Right forelimb (tissue), 1 donor: ENCODE results near the gene MLKL.
"Not testable (repeated sequence)": the region's sequence is repeated elsewhere in the genome, so short reads cannot be mapped to it uniquely, and the experiment has no call there.

Experiments used
- DNase-seq: peaks from one replicate; pipeline ENCODE4 v3.0.0-alpha.2; 2018

The MLKL gene

GRCh38 chr16:74695450-74696422 lies 4.9 kb downstream of the MLKL start:
- DNase-seq = peak; percentile 65

GRCh38 chr16:74691093-74691855 lies 9.4 kb downstream of the MLKL start:
- no peak for DNase-seq

GRCh38 chr16:74682556-74682955 lies 18.1 kb downstream of the MLKL start:
- DNase-seq = no peak

GRCh38 chr16:74680681-74681080 lies 20.0 kb downstream of the MLKL start:
- DNase-seq = no peak

GRCh38 chr16:74679983-74680382 lies 20.7 kb downstream of the MLKL start:
- no peak for DNase-seq

- no peak for DNase-seq
Measured at GRCh38 chr16:74677868-74678267, 22.8 kb downstream of the MLKL start.

- no peak for DNase-seq
Measured at GRCh38 chr16:74673876-74674275, 26.8 kb downstream of the MLKL start.

GRCh38 chr16:74668877-74669276 lies 31.8 kb downstream of the MLKL start:
- DNase-seq = not testable (repeated sequence)

GRCh38 chr16:74667255-74667700 lies 33.4 kb downstream of the MLKL start:
- peak; percentile 58 for DNase-seq

GRCh38 chr16:74666425-74667254 lies 34.0 kb downstream of the MLKL start, which contains the start of gene RFWD3:
RFWD3 (minus strand) TSS chr16:74666877; CDS start chr16:74661449, 5,428 bp downstream.
- peak; percentile 96 for DNase-seq

GRCh38 chr16:74666010-74666421 lies 34.6 kb downstream of the MLKL start:
- DNase-seq = no peak

GRCh38 chr16:74661064-74661463 lies 39.6 kb downstream of the MLKL start:
- DNase-seq = no peak

- DNase-seq = no peak
Measured at GRCh38 chr16:74660383-74660782, 40.3 kb downstream of the MLKL start.

- no peak for DNase-seq
Measured at GRCh38 chr16:74659041-74659440, 41.6 kb downstream of the MLKL start.

GRCh38 chr16:74657870-74658642 lies 42.6 kb downstream of the MLKL start:
- no peak for DNase-seq

GRCh38 chr16:74654536-74655050 lies 46.1 kb downstream of the MLKL start:
- no peak for DNase-seq

- not testable (repeated sequence) for DNase-seq
Measured at GRCh38 chr16:74652883-74653282, 47.8 kb downstream of the MLKL start.

- DNase-seq = no peak
Measured at GRCh38 chr16:74652249-74652648, 48.4 kb downstream of the MLKL start.

- DNase-seq = no peak
Measured at GRCh38 chr16:74651841-74652240, 48.8 kb downstream of the MLKL start.

- DNase-seq = no peak
Measured at GRCh38 chr16:74650966-74651567, 49.6 kb downstream of the MLKL start.
